Suppressor macrophage treated with lipopolysaccharide for 1 hour (primary cell): ENCODE data around the gene HCN4.
"Not testable (repeated sequence)": the region's sequence is repeated elsewhere in the genome, so short reads cannot be mapped to it uniquely, and the experiment has no call there.

Experiments
- DNase-seq, 3 donors: peaks; one replicate each; pipeline ENCODE4 v3.0.0-alpha.2; 2020 to 2022

Gene HCN4

GRCh38 chr15:73323956-73324355 lies 44.8 kb downstream of the HCN4 start:
- DNase-seq, result no peak

GRCh38 chr15:73323374-73323955 lies 45.3 kb downstream of the HCN4 start:
- DNase-seq, result no peak

GRCh38 chr15:73322665-73323373 lies 45.9 kb downstream of the HCN4 start:
- no peak for DNase-seq

GRCh38 chr15:73321496-73322450 lies 47.0 kb downstream of the HCN4 start:
- no peak for DNase-seq

- no peak for DNase-seq
Observed at GRCh38 chr15:73320619-73321180, 48.1 kb downstream of the HCN4 start.

GRCh38 chr15:73319460-73320245 lies 49.1 kb downstream of the HCN4 start:
- no peak for DNase-seq

GRCh38 chr15:73318463-73319351 lies 50.1 kb downstream of the HCN4 start:
- peak; percentile 35 to 58 (median 44) for DNase-seq

GRCh38 chr15:73317651-73318462 lies 50.9 kb downstream of the HCN4 start:
- DNase-seq, result no peak

- DNase-seq, result no peak
Observed at GRCh38 chr15:73313861-73314260, 54.9 kb downstream of the HCN4 start.

- no peak for DNase-seq
Observed at GRCh38 chr15:73308305-73308704, 60.5 kb downstream of the HCN4 start.

GRCh38 chr15:73305331-73306211 lies 63.2 kb downstream of the HCN4 start:
- peak; percentile 77 to 78 (median 77) for DNase-seq

GRCh38 chr15:73303636-73304035 lies 65.1 kb downstream of the HCN4 start:
- peak in 2 of 3 donors; percentile 26 to 32 for DNase-seq

GRCh38 chr15:73300286-73300685 lies 68.5 kb downstream of the HCN4 start:
- DNase-seq, result not testable (repeated sequence)

GRCh38 chr15:73298522-73299245 lies 70.1 kb downstream of the HCN4 start:
- peak; percentile 49 to 63 (median 50) for DNase-seq

GRCh38 chr15:73296609-73297353 lies 72.0 kb downstream of the HCN4 start:
- no peak for DNase-seq

GRCh38 chr15:73295630-73296286 lies 73.0 kb downstream of the HCN4 start:
- peak; percentile 64 to 79 (median 71) for DNase-seq

- DNase-seq, result no peak
Observed at GRCh38 chr15:73293773-73294172, 75.0 kb downstream of the HCN4 start.
